AG08395 (cell line): ENCODE data around the gene NAALADL2.
"Not testable (repeated sequence)": the region's sequence is repeated elsewhere in the genome, so short reads cannot be mapped to it uniquely, and the experiment has no call there.

Experiments
- DNase-seq: peaks from one replicate; pipeline ENCODE4 v3.0.0; 2012; ENCODE audit warnings: mixed read lengths, low spot score

The NAALADL2 gene

GRCh38 chr3:175493301-175493700 is 634.2 kb downstream of the NAALADL2 start:
- no peak for DNase-seq

GRCh38 chr3:175495331-175495730 is 636.2 kb downstream of the NAALADL2 start:
- DNase-seq = no peak

GRCh38 chr3:175502155-175502554 is 643.0 kb downstream of the NAALADL2 start:
- DNase-seq = no peak

GRCh38 chr3:175511219-175511785 is 652.2 kb downstream of the NAALADL2 start:
- no peak for DNase-seq

- DNase-seq = no peak
These were observed 653.6 kb downstream of the NAALADL2 start for GRCh38 chr3:175512700-175513099.

- DNase-seq = no peak
These were observed 659.3 kb downstream of the NAALADL2 start for GRCh38 chr3:175518459-175518858.

- DNase-seq = no peak
These were observed 662.3 kb downstream of the NAALADL2 start for GRCh38 chr3:175521406-175521805.

GRCh38 chr3:175526191-175526590 is 667.1 kb downstream of the NAALADL2 start:
- no peak for DNase-seq

GRCh38 chr3:175526609-175527280 is 667.6 kb downstream of the NAALADL2 start:
- DNase-seq = peak; percentile 4

GRCh38 chr3:175528693-175529092 is 669.6 kb downstream of the NAALADL2 start:
- DNase-seq = not testable (repeated sequence)

GRCh38 chr3:175535351-175535750 is 676.2 kb downstream of the NAALADL2 start:
- DNase-seq = no peak

- no peak for DNase-seq
These were observed 687.0 kb downstream of the NAALADL2 start for GRCh38 chr3:175546115-175546514.

- no peak for DNase-seq
These were observed 693.8 kb downstream of the NAALADL2 start for GRCh38 chr3:175552929-175553328.

- DNase-seq = no peak
These were observed 695.7 kb downstream of the NAALADL2 start for GRCh38 chr3:175554801-175555200.

GRCh38 chr3:175558261-175558660 is 699.1 kb downstream of the NAALADL2 start:
- no peak for DNase-seq

- DNase-seq = no peak
These were observed 705.2 kb downstream of the NAALADL2 start for GRCh38 chr3:175564363-175564762.

GRCh38 chr3:175571096-175571495 is 712.0 kb downstream of the NAALADL2 start:
- no peak for DNase-seq

GRCh38 chr3:175573226-175573625 is 714.1 kb downstream of the NAALADL2 start:
- no peak for DNase-seq

GRCh38 chr3:175580318-175580717 is 721.2 kb downstream of the NAALADL2 start:
- no peak for DNase-seq

- peak; percentile 21 for DNase-seq
These were observed 726.8 kb downstream of the NAALADL2 start for GRCh38 chr3:175585898-175586297.

GRCh38 chr3:175590745-175591144 is 731.6 kb downstream of the NAALADL2 start:
- no peak for DNase-seq

- no peak for DNase-seq
These were observed 732.2 kb downstream of the NAALADL2 start for GRCh38 chr3:175591375-175591774.

- DNase-seq = no peak
These were observed 734.2 kb downstream of the NAALADL2 start for GRCh38 chr3:175593331-175593730.

GRCh38 chr3:175598740-175599139 is 739.6 kb downstream of the NAALADL2 start:
- no peak for DNase-seq
